Left colon (tissue), 2 donors: ENCODE measurements around the gene CLN3. TPM values are rescaled to one million over a fixed set of nuclear protein-coding genes. Genes with fewer than 3 reads are reported as not detected.
A peak's percentile ranks its signal among the peaks of the same experiment; 100 is the strongest.
"Not testable (repeated sequence)": the region's sequence is repeated elsewhere in the genome, so short reads cannot be mapped to it uniquely, and the experiment has no call there.

Source experiments
- ATAC-seq: fragments of 200-7000 bp; cut with Tn5 transposase; one replicate; pipeline ENCODE4 v1.9.1; 2020; ENCODE audit warnings: mild to moderate bottlenecking, moderate library complexity
- DNase-seq, 2 donors: peaks; one replicate each; pipeline ENCODE4 v3.0.0-alpha.2; 2020
- intact Hi-C, 2 donors: fragments of 100-400 bp; cut with DNase I in 1 of 2; cut with micrococcal nuclease in 1 of 2; formaldehyde crosslinking; loops; one replicate each; pipeline versions ENCODE4 v1.11.2 to v1.14.0; 2022; cut with DNase I, micrococcal nuclease
- total RNA-seq, 2 donors: library from RNA; stranded (reverse); fragmentation: NEBNext Ultra II Directional; extraction: Animal tissue kit (Norgen Biotek cat#: 25700); gene quantifications; one replicate each; pipeline ENCODE4 v1.2.1, GENCODE V29; 2021
- donor health status: DM: no; HTN: no; CAD: no.
- donor health status: DM: yes; HTN: yes; CAD: no.

CLN3 gene
- total RNA-seq, 2 donors from 2014 or later = 84.0 to 142 TPM

DNA sequence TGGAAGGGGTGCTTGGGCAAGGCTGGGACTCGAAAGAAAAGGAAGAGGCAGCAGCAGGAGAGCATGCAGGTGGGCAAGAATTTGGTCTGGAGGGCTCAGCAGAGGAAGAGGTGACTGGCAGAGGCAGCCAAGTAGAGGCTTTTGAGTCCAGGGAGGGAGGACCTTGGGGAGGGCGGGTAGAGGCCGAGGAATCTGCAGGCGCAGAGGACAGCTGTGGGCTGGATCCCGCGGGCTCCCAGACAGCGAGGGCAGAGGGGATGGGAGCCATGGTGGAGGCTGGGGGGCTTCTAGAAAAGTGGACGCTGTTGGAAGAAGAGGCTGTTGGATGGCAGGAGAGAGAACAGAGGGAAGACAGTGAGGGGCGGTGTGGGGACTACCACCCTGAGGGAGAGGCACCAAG, 5.5 kb upstream of the CLN3 start:
- DNase-seq (no peak), ATAC-seq (no peak)
- intact Hi-C loops = no loop called here

- no peak for DNase-seq
- no peak for ATAC-seq
- intact Hi-C loops = no loop called here
Observed at GRCh38 chr16:28496844-28497243, 5.0 kb upstream of the CLN3 start.

- no peak for DNase-seq
- peak; percentile 16 for ATAC-seq
- intact Hi-C loops = no loop called here
Observed at GRCh38 chr16:28495795-28496749, 4.2 kb upstream of the CLN3 start.

- ATAC-seq (peak; percentile 52), DNase-seq (peak; percentile 66 to 74)
- intact Hi-C loops = no loop called here
Observed at GRCh38 chr16:28495098-28495793, 3.4 kb upstream of the CLN3 start.

DNA sequence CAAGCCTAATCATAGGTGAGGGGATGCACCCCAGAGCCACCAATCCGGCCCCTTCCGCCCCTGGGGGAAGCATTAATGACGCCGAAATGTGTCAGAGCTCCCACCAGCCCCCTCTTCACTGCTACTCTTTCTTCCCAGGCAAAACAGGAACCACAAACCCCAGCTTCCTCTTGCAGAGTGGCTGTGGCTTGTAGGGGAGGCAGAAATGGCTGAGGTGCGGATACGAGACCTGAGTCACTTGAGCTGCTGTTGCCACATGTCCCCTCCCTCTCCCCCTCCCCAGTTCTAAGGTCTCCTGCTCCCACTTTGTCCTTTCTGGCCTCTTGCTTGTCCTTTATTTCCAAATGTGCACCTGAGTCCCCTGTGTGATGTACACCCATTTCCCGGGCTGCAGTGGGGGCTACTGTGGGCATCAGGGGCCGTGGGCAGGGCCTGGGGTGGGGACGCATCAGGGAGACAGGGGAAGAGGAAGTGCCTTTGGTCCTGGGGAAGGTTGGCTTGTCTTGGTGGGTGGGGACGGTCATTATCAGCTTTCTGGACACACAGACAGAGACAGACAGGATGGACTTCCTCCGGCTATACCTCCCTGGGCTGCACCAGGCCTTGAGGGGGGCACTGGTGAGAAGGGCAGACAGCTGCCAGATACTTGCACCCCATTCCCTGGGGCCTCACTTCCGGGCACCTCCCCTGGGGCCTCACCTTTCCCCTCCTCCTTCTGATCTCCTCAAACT, 2.4 kb upstream of the CLN3 start, which contains the start of gene APOBR:
Gene APOBR, plus strand, starts transcription at position 523 of the 731 bp plus-strand sequence. Its CDS starts 39 bp downstream, at position 562.
- peak; percentile 51 for ATAC-seq
- intact Hi-C loops = no loop called here
- peak; percentile 73 to 78 for DNase-seq

DNA sequence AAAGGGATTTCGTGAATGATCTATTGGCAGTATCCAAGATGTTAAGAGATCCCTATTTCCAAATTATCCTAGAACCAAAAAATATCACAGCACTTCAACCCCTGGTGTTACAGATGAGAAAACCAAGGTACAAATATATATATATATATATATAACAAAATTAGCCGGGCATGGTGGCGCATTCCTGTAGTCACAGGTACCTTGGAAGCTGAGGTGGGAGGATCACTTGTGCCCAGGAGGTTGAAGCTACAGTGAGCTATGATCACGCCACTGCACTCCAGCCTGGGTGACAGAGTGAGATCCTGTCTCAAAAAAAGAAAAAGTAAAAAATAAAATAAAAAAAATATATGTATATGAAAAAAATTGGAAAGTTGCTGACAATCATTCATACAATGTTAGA, 637 bp upstream of the CLN3 start:
- no peak for ATAC-seq
- DNase-seq = no peak
- intact Hi-C loops = no loop called here

DNA sequence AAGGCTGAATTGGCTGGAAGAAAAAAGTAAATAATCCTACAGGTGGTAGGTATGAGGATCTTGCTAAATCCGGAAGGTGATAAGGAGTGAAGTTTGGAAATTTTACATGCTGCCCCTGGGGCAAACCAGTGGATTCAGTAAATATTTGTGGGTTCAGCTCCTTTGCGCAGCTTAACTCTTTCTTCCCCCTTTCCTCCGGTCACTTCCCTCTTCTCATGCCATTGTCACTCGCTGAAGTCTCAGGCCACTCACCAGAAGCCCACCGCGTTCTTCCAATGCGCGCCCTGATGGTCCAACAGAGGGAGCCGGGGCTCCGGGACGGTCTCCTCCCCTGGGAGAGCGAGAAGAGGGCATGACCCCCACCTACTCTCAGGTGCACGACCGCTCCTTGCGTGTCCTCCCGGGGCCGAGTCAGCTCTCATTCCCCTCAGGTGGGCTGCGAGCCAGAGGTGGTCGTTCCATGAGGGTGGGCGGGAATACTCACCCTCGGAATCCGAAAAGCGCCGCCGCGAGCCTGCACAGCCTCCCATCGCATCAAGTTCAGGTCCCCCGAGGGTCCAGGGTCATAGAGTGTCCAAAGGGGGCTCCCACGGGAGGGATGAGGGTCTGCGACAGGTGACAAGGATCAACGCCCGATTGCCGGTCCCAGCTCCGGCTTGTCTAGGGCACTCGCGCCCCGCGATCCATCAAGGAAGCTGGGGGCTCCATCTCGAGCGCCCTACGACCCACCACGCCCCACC, 474 bp downstream of the CLN3 start:
- peak; percentile 29 for ATAC-seq
- DNase-seq = peak; percentile 58 to 61
- intact Hi-C loops = no loop called here

DNA sequence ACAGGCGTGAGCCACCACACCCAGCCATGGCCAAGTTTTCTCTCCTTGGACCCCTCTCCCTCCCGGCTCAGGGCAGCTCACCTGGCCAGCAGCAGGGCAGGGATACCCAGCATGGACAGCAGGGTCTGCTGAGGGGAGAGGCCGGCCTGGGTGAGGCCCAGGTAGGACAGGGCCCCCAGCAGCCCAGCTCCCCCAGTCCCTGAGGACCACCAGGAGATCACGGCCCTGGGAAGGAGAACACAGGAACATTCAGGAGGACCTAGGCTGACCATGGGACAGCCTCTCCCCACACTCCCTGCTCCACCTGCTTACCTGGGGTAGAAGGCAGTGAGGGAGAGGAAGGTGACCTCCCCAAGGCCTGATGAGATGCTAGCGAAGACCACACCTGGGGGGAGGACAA, 5.6 kb downstream of the CLN3 start:
- ATAC-seq = no peak
- intact Hi-C loops = no loop called here
- DNase-seq = no peak

DNA sequence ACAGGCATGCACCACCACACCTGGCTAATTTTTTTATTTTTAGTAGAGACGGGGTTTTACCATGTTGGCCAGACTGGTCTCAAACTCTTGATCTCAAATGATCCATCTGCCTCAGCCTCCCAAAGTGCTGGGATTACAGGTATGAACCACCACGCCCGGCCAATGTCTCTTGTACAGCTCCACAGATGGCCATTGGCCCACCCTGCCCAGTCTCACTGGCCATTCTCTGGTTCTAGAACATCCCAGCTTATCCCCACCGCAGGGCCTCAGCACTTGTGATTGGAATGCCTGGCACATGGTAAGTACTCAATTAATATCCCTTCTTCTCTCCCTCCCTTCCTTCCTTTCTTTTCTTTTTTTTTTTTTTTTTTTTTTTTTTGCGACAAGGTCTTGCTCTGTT, 8.5 kb downstream of the CLN3 start:
- ATAC-seq, intact Hi-C loops: not testable (repeated sequence)
- peak; percentile 20 to 23 for DNase-seq

DNA sequence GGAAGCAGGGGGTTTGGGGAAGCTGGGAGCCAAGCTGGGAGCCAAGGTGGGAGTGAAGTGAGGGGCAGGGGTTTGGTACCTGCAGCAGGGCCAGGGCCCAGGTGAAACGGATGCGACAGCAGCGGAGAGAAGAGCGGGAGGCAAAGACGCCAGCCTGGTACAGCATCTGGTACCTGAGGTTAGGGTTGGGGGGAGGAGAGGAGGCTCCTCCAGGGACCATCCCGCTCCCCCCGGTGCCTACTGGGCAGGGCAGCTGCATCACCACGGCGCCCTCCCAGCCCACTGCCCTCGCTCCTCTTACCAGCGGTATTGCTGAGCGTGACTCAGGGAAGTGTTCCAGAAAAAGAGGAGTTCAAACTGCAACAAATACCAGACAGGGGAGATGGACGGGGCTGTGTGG, 9.8 kb downstream of the CLN3 start:
- intact Hi-C loops = no loop called here
- ATAC-seq (no peak), DNase-seq (peak; percentile 20 to 28)

- DNase-seq (peak in 1 of 2 donors; percentile 22), ATAC-seq (no peak)
- intact Hi-C loops = no loop called here
Observed at GRCh38 chr16:28478506-28479180, 13.2 kb downstream of the CLN3 start.

DNA sequence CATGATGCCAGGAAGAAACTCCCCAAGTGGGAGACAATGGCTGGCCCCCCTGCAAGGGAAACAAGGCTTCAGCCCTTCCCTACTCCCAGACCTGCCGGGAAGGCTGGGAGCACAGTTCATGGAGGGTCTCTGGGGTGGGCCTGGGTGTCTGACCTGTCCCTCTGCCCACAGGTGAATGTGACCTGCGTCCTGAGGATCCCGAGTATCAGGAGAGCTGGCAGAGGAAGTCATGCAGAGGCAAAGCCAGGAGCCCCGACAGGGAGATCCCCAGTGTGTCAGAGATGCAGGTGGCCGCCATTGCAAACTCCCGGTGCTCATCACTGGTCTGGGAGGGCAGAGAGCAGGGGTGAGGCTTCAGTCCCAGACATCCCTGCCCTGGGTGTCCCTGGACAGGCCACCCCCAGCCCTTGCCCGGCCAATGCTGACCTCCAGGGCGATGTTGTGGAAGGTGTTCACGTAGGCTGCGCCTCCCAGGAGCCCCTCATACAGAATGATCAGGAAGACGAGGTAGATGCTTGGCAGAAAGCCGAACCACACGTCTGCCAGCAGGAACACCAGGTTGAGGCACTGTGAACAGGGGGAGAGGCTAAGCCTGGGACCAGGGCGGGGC, 14.5 kb downstream of the CLN3 start:
- intact Hi-C loops = no loop called here
- DNase-seq = peak in 1 of 2 donors; percentile 20
- ATAC-seq = no peak

DNA sequence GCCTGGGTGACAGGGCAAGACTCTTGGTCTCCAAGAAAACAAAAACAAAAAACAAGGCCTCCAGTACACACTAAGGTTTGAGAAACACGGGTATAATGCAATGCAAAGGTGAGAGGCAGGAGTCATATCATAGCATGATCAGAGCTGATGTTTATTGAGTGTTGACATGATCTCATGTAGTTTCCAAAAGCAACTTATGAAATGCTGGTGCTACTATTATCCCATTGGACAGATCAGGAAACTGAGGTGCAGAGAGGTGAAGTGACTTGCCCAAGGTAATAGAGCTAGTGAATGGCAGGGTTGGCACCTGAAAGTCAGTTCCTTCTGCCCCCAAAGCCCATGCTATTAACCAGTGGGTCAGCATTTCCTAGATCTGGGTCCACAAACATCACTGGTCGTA, 16.7 kb downstream of the CLN3 start:
- no peak for DNase-seq
- ATAC-seq = no peak
- intact Hi-C loops = no loop called here

DNA sequence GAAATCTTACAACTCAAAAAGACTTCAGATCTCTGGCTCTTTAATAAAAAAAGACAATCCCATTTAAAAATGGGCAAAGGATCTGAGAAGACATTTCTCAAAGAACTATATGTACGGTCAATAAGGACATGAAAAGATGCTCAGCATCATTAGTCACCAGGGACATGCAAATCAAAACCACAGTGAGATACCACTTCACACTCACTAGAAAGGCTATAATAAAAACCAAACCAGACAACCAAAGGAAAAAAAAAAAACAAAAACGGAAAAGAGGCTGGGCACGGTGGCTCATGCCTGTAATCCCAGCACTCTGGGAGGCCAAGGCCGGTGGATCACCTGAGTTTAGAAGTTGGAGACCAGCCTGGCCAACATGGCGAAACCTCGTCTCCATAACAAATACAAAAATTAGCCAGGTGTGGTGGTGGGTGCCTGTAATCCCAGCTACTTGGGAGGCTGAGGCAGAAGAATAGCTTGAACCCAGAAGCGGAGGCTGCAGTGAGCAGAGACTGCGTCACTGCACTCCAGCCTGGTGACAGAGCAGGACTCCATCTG, 18.1 kb downstream of the CLN3 start:
- ATAC-seq (no peak), DNase-seq (no peak)
- intact Hi-C loops = no loop called here

DNA sequence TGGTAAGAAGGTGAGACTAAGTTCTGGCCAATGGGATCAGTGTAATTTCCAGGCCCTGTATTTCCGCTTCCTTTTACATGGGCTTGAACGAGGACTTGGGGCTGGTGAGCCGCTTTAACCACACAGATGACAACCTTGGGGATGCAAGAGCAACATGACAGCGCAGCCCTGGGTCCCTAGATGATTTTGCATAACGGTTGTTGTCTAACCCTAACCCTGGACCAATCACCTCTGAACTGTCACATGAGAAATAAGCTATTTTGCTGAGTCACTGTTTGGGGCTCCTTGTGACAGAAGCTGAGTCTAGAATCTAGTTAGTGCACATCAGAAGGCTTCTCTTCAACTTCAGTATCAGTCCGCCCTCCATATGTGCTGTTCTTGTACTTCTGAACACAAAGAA, 44.8 kb downstream of the CLN3 start:
- DNase-seq, intact Hi-C loops, ATAC-seq: not testable (repeated sequence)

DNA sequence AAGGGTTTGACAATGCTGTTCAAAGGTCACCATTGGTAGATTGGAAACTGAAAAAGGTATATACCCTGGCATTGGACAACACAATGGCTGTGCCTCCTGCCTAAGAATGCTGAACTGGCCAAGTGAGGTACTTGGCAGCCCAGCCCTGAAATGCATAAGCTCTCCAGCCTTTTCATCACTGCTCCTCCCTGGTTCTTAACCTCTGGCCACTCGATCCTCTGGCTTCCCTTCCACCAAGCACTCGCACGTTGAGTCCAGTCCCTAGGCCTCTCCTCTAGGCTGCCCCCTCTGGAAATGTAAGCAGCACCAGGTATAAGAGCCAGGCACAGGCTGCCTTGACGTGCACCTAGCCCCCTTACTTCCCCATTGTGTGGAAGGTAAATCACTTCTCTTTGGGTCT, 45.5 kb downstream of the CLN3 start:
- not testable (repeated sequence) for ATAC-seq, DNase-seq

GRCh38 chr16:28443943-28444342, 47.9 kb downstream of the CLN3 start:
- DNase-seq, ATAC-seq, intact Hi-C loops: not testable (repeated sequence)

More for the DNA sequence above, 45.5 kb downstream of the CLN3 start:
- intact Hi-C loops = not testable (repeated sequence)
